Natural killer cell (primary cell): ENCODE results near the gene MED16. TPM values are rescaled to one million over a fixed set of nuclear protein-coding genes. Genes with fewer than 3 reads are reported as not detected.

Experiments
- ATAC-seq, 3 donors: fragments of 150-1000 bp in 2 of 3; fragments of 200-7000 bp in 1 of 3; cut with Tn5 transposase; 1 replicate in 1 of 3; 2 replicates in 2 of 3; pipeline ENCODE4 v1.10.0; 2021; ENCODE audit warnings: mild to moderate bottlenecking in 2 of 3, moderate library complexity in 2 of 3
- DNase-seq, 2 donors: peaks; one replicate each; pipeline versions ENCODE4 v3.0.0 to v3.0.0-alpha.2; 2013 to 2021; ENCODE audit warnings: mixed read lengths in 1 of 2
- H3K27ac ChIP-seq: one replicate; pipeline ENCODE4 v1.5.1; 2013; ENCODE audit warnings: mild to moderate bottlenecking, low read length
- H3K27me3 ChIP-seq: one replicate; pipeline ENCODE4 v1.6.1; 2013; ENCODE audit warnings: low read length; ENCODE audit not compliant: control insufficient read depth, insufficient read depth
- H3K36me3 ChIP-seq: one replicate; pipeline ENCODE4 v1.6.1; 2013; ENCODE audit warnings: low read length; ENCODE audit not compliant: control insufficient read depth, insufficient read depth
- H3K4me1 ChIP-seq: one replicate; pipeline ENCODE4 v1.6.1; 2013; ENCODE audit warnings: low read length; ENCODE audit not compliant: control insufficient read depth, insufficient read depth
- H3K4me3 ChIP-seq: one replicate; pipeline ENCODE4 v1.5.1; 2013; ENCODE audit warnings: low read length
- H3K9me3 ChIP-seq: one replicate; pipeline ENCODE4 v1.6.1; 2013; ENCODE audit warnings: low read length; ENCODE audit not compliant: control insufficient read depth, insufficient read depth
- H3K27ac Mint-ChIP-seq, 2 donors: one replicate each; pipeline ENCODE4 v1.8.0; 2022; ENCODE audit warnings: mild to moderate bottlenecking in 2 of 2, mixed read lengths in 2 of 2, moderate library complexity in 1 of 2
- H3K27me3 Mint-ChIP-seq, 2 donors: one replicate each; pipeline ENCODE4 v1.8.0; 2022; ENCODE audit warnings: low read depth in 2 of 2, mixed read lengths in 2 of 2
- H3K36me3 Mint-ChIP-seq: one replicate; pipeline ENCODE4 v1.8.0; 2022; ENCODE audit warnings: mixed read lengths
- H3K4me1 Mint-ChIP-seq, 2 donors: one replicate each; pipeline ENCODE4 v1.8.0; 2022; ENCODE audit warnings: mixed read lengths in 2 of 2
- H3K4me3 Mint-ChIP-seq: one replicate; pipeline ENCODE4 v1.8.0; 2022; ENCODE audit warnings: mild to moderate bottlenecking, moderate library complexity, mixed read lengths
- H3K9me3 Mint-ChIP-seq, 2 donors: one replicate each; pipeline ENCODE4 v1.8.0; 2022; ENCODE audit warnings: mixed read lengths in 2 of 2
- CTCF ChIP-seq: fragments of 200-600 bp; IDR thresholded peaks from one replicate; pipeline ENCODE4 v1.8.0; 2022; ENCODE audit warnings: antibody characterized with exemption
- WGBS: methylation state at CpG from one replicate; pipeline ENCODE4 v1.1.7; 2013; ENCODE audit warnings: missing lambda C conversion rate; ENCODE audit not compliant: insufficient coverage; 5-methylcytosine and 5-hydroxymethylcytosine counted together
- intact Hi-C: fragments of 100-400 bp; cut with micrococcal nuclease; formaldehyde crosslinking; loops from one replicate; pipeline ENCODE4 v1.14.2; 2022
- total RNA-seq, 4 donors: library from RNA; stranded (reverse); fragments of 120-200 nt in 1 of 4; gene quantifications; one replicate each; pipeline versions ENCODE4 v1.2.3 to v1.2.4, GENCODE V29; 2013 to 2022

The MED16 gene
- total RNA-seq, 3 donors from 2014 or later (not counting 1 experiment from before 2014, with no cell fraction given) = 44.2 to 50.1 (median 44.7) TPM

- Histone ChIP-seq H3K36me3 (no peaks in the 10 kb centered on the region), H3K4me1 (peaks cover 56% of the 10 kb centered on the region), H3K4me3 (no peak overlapping the region), H3K9me3 (peaks cover 2% of the 10 kb centered on the region), H3K27me3 (no peaks in the 10 kb centered on the region), H3K27ac (no peak overlapping the region)
- WGBS = 37% methylated on average over 31 of the region's 31 CpGs
- H3K4me1 Mint-ChIP-seq = peaks cover 11 to 38% of the 10 kb centered on the region in 2 donors
- no peak for TF ChIP-seq CTCF
- ATAC-seq (peak; percentile 59 to 62 (median 61)), DNase-seq (no peak)
- no peak overlapping the region for H3K27ac Mint-ChIP-seq
- peaks cover 0 to 3% of the 10 kb centered on the region in 2 donors for H3K27me3 Mint-ChIP-seq
- H3K4me3 Mint-ChIP-seq = no peak overlapping the region
- no peaks in the 10 kb centered on the region for H3K9me3 Mint-ChIP-seq
- intact Hi-C loops = no loop called here
- no peaks in the 10 kb centered on the region for H3K36me3 Mint-ChIP-seq
These were observed 42.0 kb upstream of the MED16 start for GRCh38 chr19:934865-935479.

GRCh38 chr19:934197-934840 is 41.3 kb upstream of the MED16 start:
- Mint-ChIP-seq H3K9me3 (no peaks in the 10 kb centered on the region), H3K4me1 (peaks cover 9 to 36% of the 10 kb centered on the region in 2 donors), H3K27ac (no peak overlapping the region), H3K36me3 (no peaks in the 10 kb centered on the region), H3K27me3 (peaks cover 0 to 3% of the 10 kb centered on the region in 2 donors), H3K4me3 (no peak overlapping the region)
- DNase-seq (no peak), ATAC-seq (no peak)
- H3K9me3 ChIP-seq = peaks cover 2% of the 10 kb centered on the region
- 90% methylated on average over 29 of the region's 29 CpGs for WGBS
- no peaks in the 10 kb centered on the region for H3K27me3 ChIP-seq
- no peak overlapping the region for H3K27ac ChIP-seq
- no peak for TF ChIP-seq CTCF
- no peaks in the 10 kb centered on the region for H3K36me3 ChIP-seq
- H3K4me3 ChIP-seq = no peak overlapping the region
- peaks cover 55% of the 10 kb centered on the region for H3K4me1 ChIP-seq
- intact Hi-C loops = no loop called here

GRCh38 chr19:933553-933882 is 40.5 kb upstream of the MED16 start:
- Mint-ChIP-seq H3K27me3 (peaks cover 0 to 3% of the 10 kb centered on the region in 2 donors), H3K36me3 (no peaks in the 10 kb centered on the region), H3K4me3 (peak overlapping the region; percentile 4), H3K27ac (no peak overlapping the region), H3K9me3 (no peaks in the 10 kb centered on the region), H3K4me1 (peaks cover 9 to 36% of the 10 kb centered on the region in 2 donors)
- intact Hi-C loops = no loop called here
- Histone ChIP-seq H3K27ac (peak overlapping the region; percentile 71), H3K9me3 (peaks cover 2% of the 10 kb centered on the region), H3K27me3 (no peaks in the 10 kb centered on the region), H3K4me3 (no peak overlapping the region), H3K36me3 (no peaks in the 10 kb centered on the region), H3K4me1 (peaks cover 53% of the 10 kb centered on the region)
- ATAC-seq (no peak), DNase-seq (no peak)
- no peak for TF ChIP-seq CTCF
- WGBS = 83% methylated on average over 12 of the region's 14 CpGs
